GM03348 (cell line): ENCODE data around the gene GHR.

Experiments used
- DNase-seq: peaks from one replicate; pipeline ENCODE4 v3.0.0; 2012; ENCODE audit warnings: low spot score

Gene GHR

DNA sequence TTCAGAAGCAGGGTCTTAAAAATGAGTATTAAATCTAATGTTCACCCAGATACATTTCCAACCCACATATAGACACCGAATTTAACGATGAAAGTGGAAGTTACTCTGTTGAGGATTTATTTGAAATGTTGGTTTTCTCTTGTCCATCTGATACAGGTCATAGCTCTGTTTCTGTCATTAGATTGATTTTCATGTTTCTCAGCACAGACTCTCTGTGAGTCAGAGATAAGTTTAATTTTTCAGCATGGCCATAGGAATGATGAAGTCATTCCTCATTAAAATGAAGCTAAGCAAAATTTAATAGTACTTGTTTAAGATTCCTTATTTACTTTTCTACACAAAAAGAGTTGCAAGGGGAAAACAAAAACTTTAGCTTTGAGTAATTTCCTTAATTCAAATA is 38.8 kb downstream of the GHR start:
- DNase-seq: no peak

DNA sequence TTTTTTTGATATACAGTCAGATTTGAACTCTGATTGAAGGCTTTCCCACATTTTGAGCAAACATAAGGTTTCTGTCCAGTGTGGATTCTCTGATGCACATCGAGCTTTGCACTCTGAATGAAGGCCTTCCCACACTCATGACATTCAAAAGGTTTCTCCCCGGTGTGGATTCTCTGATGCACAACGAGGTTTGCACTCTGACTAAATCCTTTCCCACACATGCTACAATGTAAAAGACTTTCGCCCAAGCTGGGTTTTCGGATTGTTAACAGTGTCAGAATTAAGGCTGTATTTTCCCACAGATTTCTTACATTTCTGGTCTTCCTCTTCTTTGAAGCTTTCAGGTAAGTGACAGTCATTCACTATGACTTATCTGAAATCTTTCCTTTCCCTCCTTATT is 44.3 kb downstream of the GHR start:
- DNase-seq: no peak

DNA sequence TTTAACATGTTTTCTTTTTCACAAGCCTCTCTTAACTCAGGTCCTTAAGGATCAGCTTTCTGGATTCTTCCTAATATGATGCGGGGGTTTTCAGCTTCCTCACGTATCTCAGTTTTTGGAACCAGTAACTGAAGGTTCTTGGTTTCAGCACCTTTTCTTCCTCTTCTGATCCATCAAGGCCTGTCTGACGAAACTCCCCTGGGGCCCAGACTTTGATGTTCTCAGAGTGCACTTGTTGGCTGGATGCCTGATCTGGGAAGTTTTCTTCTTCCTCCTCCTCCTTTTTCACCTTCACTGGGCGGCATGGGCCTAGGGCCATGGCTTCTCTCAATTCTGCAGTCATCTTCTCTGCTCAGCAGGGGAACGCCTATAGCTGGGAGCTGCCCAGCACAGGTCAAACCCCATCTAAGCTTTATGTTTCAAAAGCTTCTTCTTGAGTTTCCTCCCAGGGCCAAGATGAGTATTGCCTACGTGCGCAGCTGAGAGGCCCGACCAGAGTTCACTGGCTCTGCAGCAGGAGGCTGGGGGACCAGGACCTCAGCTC is 44.8 kb downstream of the GHR start:
- DNase-seq: no peak

DNA sequence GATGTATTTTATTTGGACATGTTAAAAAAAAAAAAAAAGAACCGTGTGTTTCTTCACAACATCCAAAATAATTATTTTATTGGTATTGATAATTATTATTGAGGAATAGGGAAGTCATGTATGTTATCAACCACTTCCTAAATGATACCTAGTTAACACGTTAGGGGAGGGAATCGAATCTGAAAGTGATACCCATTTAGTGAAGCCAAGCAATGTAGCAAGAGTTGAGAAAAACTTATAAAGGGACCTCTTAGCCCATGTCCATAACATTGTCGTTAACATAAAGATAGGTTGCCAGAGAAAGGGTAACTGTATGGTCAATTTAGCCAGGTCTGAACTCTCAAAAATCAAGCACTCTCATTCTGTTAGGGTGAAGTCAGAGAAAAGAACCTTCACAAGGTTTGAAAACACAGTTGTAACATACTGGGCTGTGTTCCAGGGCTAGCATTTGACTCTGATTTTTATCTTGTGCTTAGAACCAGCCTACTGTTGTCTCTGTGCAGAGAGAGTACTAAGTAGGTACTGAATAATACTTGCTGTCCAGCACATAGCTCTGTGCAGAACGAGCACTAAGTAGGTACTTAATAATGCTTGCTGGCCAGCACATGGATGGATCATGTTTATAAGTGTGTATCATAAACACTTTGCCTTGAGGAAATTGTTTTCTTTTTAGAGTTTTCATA is 60.4 kb downstream of the GHR start:
- no peak for DNase-seq

DNA sequence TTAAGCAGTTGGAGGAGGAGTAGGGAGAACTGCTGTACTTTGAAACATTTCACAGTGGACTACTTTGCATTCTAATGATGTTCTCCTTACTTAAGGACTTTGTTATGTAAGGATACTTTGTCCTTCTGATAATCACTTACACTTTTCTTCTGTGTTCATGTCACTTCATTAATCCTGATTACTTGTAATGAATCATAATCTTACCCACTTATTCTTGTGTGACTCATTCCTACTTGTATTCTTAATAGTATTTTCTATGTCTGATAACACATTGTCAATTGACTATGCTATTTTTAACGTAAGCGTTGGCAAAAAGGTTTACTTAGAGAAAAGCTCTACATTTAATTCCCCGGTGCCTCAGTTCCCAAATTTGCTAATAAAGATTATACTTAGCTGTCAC is 63.8 kb downstream of the GHR start:
- DNase-seq: no peak

DNA sequence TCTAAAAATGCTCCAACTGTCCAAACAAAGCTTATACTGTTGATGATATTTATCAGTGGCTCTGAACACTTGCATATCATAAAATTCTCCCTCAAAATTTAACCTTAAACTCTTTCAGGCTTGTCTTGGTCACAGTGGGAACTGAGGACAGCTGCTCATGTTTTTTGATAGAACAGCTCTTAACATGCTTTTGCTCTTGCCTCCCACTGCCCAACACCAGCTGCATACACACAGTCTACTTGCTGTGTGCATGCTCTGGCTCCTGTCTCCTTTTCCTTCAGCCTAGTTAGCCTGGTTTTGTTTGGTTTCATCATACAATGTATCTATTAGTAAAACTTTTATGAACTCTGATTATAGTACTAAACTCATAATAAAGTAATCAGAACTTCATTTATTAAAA is 64.6 kb downstream of the GHR start:
- no peak for DNase-seq

DNA sequence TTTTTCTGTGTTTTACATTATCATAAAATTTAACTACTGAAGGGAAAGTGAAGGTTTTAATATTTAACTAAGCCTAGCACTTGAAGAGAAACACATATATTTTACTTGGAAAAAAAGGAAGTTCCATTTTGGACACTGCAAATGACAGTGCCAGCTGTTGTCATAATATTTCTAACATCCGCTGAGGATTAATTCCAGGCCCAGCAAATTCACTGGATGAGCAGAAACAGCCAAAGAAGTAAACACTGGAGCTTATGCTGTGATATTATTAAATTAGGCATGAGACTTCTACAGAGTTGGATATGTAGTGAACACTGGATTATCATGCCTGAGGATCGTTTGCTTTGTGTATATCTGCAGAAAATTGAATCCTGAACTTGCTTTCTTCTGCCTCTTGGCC is 67.6 kb downstream of the GHR start:
- no peak for DNase-seq

DNA sequence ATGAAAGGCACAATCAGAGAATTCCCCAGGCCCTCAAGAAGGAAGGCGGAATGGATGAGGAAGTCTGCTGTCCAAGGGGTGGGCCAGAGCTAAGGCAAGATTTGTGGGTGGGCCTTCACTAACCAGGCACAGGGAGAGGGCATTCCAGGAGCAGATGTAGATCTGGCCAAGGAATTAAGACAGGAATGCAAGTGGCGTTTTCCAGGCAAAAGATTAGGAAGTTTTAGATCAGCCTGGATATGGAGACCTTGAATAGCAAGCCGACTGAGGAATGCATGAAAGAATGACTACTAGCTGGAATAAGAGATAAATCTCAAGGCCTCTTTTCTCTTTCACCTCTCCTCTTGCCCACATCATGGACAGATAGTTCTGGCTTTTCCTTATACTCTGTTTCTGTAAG is 68.5 kb downstream of the GHR start:
- DNase-seq: peak; percentile 13

DNA sequence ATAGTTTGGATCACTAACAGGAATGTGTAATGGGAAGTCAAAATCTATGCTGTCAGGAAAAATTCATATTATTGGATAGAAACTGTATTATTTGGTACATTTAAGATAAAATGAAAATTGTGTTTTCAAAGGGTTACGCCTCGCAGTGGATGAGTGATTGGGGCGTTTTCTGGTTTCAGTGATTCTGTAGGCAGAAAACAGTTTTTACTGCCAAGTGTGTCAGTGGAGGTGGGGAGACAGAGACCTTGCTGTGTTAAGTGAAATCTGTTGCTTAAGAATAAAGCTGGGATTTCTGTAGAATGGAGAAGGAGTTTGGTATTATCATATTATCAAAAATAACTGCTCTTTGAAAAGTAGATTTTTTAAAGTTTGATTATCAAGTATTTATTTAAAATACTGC is 69.7 kb downstream of the GHR start:
- no peak for DNase-seq

DNA sequence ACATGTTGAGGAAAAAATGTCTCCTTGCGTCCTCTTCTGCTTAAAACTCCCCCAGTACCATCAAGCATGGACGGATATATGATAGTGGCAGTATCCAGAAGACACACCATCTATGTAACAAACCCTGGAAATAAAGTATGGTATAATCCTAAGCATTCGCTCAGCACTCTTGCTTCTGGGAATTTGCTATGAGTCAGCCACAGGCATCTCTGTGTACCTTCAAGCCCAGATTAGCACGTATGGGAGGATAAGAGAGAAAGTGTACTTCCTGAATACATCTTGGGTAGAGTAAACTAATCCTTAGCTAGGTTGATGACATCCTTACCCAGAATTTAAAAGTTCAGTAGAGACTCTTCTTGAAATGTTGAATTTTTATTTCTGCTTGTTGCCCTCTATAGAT is 71.2 kb downstream of the GHR start:
- DNase-seq: no peak

DNA sequence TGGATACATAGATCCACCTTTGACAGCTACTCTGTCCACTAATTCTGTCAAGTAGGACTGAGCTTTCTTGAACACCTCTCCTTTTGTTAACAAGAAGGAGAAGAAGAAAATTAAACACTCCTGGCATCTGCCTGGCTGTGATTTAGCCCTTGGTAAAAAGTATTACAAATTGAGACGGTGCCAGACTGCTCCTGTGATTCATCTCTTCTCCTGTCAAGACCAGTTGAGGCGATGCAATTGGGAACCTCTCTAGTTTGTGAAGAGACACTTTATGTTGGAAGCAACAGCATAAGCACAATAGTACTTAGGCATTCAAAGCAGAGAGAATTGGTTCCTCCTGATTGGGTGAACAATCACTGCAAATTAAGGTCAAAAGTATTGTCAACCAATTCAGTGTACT is 72.7 kb downstream of the GHR start:
- no peak for DNase-seq

DNA sequence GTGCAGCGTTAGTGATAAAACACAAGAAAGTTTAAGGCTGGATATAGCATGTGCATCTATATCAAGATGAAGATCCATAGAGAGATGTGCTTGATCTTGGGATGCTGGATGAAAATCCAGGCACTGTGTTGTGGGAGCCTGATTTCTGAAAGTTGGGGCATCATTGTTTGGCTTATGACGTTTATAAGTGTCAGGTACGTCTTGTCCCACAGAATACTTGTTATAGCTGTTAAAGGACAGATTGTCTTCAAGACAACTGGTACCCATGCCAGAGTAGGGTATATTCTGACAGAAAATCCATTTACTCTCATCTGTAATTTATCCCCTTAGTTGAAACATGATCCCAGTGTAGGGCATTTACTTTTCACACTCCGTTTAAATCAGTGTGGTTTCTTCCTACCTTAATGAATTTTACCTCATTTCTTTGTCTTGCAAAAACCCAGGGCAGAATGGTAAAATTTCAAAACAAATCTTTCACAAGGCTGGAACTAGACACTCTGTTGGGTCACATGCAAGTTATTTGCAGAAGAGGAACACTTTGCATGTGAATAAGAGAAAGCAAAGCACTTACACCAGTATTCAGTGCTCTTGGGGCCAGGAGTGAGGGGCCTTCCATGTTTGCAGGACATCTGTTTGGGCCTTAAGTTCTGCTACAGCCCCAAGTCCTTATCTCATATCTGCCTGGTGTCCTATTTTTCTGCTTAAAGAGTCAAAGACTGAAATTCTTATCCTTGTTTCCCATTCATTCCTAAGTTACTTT is 73.3 kb downstream of the GHR start:
- no peak for DNase-seq

DNA sequence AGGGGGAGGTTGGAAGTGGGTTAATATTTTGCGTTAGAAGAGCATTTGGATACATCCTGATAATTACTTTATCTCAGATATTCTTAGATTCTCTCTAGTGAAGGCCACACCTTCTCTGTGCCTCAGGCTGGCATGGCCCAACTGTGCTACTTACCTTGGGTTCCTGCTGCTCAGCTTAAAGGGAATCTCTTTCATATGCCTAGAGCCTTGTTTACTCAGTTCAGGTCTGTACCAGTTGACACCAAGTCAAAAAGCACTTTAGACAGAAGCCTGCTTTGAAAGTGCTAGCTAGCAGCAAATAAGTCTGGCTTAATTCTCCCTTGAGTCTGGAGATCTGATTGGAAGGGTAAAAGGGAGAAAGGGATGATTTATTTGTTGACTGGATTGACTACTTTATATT is 74.8 kb downstream of the GHR start:
- no peak for DNase-seq

DNA sequence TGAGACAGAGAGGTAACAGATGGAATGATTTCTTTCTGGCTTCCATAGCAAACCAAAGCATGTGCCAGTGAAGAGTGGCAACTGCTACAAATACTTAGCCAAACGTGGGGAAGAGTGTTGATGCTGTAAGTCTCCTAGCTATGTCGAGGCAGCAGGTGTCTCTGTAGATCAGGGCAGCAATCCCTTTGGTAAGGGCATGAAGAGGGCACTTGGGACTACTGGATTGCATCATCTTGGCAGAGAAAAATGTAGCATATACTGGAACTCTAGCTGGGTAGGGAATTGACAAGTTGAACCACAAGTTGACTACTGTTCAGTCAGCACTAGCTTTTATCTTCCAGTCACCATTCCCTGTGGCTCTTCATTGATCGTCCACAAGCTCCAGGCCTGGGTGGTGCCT is 75.8 kb downstream of the GHR start:
- no peak for DNase-seq

DNA sequence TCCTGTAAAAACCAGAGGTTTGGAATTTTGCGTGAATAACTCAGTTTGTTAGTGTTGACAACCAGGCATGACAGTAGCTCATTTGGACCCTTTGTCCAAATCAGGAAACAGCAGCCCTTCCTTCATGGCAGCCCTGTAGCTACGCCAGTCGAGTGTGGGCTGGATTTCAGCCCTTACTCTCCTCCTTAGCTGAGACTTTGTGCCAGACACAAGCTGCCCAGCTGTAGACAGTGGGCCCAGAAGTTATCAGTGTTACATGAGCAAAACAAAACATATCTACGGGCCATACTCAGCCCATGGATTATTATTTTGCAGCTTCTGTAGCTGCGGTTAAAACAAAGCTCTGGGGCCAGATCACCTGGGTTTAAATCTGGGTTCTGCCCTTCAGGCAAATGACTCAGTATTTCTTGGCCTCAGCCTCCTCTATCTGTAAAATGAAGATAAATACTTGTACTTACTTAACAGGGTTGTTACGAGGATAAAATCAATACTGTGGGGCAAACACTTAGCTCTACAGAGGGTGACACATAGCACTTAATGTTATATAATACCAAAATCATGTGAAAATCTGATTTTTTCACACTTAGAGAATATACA is 76.9 kb downstream of the GHR start:
- no peak for DNase-seq

DNA sequence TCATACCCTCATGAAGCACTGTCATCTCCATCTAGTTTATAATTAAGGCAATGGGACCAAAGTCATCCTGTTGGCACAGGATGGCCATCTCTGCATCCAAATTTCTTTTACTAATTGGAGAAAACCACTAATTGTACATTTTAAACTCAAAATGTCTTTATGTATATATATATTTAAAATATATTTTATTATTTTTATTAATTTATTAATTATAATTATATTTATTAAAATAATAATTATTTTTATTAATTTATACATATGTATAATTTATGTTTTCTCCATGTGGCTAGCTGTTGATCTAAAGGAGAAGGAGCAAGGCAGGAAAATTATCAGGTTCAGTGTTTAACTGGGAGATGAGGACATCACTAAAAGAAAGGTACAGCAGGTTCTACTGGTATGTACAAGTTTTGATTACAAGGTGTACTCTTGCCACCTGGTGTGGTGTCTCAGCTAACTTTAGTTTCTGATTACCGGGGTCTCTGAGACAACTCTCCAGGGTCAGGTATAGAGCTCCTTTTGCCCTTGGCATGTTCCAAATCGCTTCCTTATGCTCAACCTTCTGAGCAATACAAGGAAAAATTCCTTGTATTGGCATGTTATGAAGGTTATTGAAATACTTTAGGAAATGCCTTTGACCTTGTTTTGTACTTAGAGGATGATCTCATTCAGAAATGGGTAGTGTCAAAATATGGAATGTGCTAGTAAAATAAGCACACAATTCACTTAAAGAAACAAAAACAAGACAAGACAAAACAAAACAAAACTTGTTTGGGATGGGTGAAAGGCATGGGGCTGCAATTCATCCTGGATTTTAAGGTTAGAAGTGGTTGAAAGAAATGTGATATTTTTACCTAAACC is 79.6 kb downstream of the GHR start:
- no peak for DNase-seq

DNA sequence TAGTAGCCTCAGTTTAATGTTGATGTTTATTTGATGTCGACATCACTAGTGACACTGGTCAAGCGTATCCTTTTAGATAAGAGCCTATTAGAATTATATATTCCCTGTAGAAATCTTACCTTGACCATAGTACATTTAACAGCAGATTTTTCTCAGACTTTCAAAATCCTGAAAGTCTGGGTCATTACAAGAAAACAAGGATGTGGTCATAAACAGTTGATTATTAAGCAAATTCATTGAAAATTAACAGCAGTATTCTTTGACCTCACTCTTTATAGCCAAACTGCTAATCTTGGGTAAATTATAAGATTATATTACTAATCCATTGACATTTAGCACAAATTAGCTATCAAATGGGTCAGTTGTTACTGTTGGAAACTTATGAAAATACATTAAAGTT is 83.4 kb downstream of the GHR start:
- DNase-seq: no peak

DNA sequence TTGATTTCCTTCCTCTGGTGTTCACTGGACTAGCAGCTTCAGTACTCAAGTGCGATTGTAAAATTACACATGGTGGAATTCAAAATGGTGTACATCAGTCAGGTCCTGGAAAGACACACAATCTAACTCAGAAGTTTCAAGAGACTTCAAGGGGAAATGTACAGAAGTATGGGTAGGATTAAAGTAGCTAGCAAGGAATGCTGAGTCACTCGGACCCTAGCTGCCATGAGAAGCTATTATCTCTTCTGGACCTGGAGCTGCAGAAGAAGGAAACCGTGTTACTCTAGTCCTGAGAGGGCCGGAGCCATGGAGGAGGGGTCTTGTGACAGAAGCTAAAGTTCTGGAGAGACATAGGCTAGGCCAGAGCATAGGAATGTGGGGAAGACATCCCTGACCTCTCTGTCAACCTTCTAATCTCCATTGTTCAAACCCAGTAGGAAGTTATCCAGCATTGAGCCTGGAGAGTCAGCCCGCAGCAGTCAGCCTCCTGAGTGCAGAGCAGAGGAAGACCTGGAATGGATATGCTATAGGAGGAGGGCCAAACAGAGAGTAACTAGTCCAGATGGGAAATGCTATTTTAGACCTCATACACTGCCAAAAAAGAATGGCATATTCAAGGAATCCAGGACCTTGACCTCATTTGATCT is 84.3 kb downstream of the GHR start:
- DNase-seq: no peak

DNA sequence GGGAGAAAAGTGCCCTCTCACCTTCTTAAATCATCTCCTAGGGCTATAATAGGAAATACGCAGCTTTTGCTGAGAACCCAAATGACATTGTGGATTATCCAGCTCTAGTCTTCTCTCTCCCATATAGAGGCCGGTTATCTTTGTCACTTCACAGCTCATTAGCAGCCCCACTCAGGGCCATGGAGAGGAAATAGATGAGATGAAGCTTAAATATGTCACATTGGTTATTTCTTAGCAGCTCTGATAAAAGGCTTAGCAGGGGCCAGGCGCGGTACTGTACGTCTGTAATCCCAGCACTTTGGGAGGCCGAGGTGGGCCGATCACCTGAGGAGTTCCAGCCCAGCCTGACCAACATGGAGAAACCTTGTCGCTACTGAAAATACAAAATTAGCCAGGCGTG is 90.0 kb downstream of the GHR start:
- no peak for DNase-seq

DNA sequence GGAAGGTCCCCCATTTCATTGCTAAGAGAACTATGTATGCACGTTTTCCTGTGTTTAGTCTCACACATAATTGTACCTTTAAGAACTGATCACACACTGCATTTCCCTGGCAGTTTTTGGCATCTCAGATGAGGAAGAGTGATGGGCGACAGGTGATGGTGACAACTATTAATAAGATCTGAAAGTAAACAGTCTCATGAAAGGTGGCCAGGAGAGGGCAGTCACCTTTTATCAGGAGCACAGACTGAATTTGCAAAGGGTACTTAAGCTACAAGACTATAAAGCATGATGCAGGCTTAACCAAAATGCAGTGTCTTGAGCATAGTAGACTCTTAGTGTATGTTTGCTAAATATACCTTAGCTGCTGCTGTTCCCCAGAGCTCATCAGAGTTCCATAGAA is 91.5 kb downstream of the GHR start:
- no peak for DNase-seq

DNA sequence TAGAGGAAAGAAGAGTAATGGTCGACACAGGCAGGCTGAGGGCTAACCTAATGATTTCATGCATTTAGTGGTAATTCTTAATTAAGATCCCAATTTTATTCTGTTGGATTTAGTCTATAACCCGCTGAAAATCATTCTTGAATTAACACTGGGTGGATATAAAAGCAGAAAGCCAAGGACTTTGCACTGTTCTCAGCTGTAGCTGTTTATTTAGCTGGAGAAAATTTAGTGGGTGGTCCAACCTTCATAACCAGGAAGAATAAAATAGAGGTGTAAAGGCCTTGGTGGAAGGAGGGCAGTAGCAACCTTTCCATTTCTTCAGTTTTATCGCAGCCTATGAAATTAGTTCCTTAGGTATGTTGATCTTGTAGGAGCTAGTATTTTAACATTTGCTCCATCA is 92.3 kb downstream of the GHR start:
- DNase-seq: no peak
